Fibroblast of lung (primary cell): ENCODE results near the gene MAGEC3. TPM values are rescaled to one million over a fixed set of nuclear protein-coding genes. Genes with fewer than 3 reads are reported as not detected.

Experiments
- DNase-seq, 2 donors: peaks; one replicate each; pipeline versions ENCODE4 v3.0.0 to v3.0.0-alpha.2; 2010; ENCODE audit warnings: low read depth in 2 of 2
- H2AFZ ChIP-seq: 2 replicates; pipeline ENCODE4 v1.5.1; 2012; ENCODE audit warnings: low read length, control low read depth, inconsistent platforms
- H3K27ac ChIP-seq: 2 replicates; pipeline ENCODE4 v1.5.1; 2011; ENCODE audit warnings: low read length, control low read depth; ENCODE audit not compliant: insufficient read depth
- H3K27me3 ChIP-seq: 2 replicates; pipeline ENCODE4 v1.5.1; 2011; ENCODE audit warnings: mild to moderate bottlenecking, low read length; ENCODE audit not compliant: control insufficient read depth, insufficient read depth
- H3K36me3 ChIP-seq: 2 replicates; pipeline ENCODE4 v1.5.1; 2011; ENCODE audit warnings: low read length; ENCODE audit not compliant: control insufficient read depth, insufficient read depth
- H3K4me1 ChIP-seq: 2 replicates; pipeline ENCODE4 v1.5.1; 2011; ENCODE audit warnings: low read length; ENCODE audit not compliant: control insufficient read depth, insufficient read depth; ENCODE audit errors: extremely low read depth
- H3K4me2 ChIP-seq: 2 replicates; pipeline ENCODE4 v1.5.1; 2011; ENCODE audit warnings: low read length, control low read depth; ENCODE audit not compliant: insufficient read depth; ENCODE audit errors: extremely low read depth
- H3K4me3 ChIP-seq, 4 experiments: fragments of 200-600 bp in 1 of 4; sonication (generic) in 1 of 4; replicated peaks in 1 of 4; 2 replicates each; pipeline ENCODE4 v1.5.1; 2011 to 2016; ENCODE audit warnings: low read length in 4 of 4, low read depth in 3 of 4, mild to moderate bottlenecking in 3 of 4, control low read depth in 2 of 4, inconsistent platforms in 1 of 4, mixed read lengths in 1 of 4; ENCODE audit not compliant: insufficient read depth in 1 of 4; ENCODE audit errors: control extremely low read depth in 1 of 4
- H3K79me2 ChIP-seq: 2 replicates; pipeline ENCODE4 v1.5.1; 2012; ENCODE audit warnings: mild to moderate bottlenecking, low read length, inconsistent platforms; ENCODE audit not compliant: control insufficient read depth, insufficient read depth
- H3K9ac ChIP-seq: 2 replicates; pipeline ENCODE4 v1.5.1; 2011; ENCODE audit warnings: mild to moderate bottlenecking, low read length, control low read depth; ENCODE audit not compliant: insufficient read depth
- H3K9me3 ChIP-seq: 2 replicates; pipeline ENCODE4 v1.5.1; 2012; ENCODE audit warnings: low read depth, low read length; ENCODE audit not compliant: control insufficient read depth, insufficient read depth
- H4K20me1 ChIP-seq: 2 replicates; pipeline ENCODE4 v1.5.1; 2011; ENCODE audit warnings: low read length; ENCODE audit not compliant: control insufficient read depth, insufficient read depth; ENCODE audit errors: extremely low read depth
- CTCF ChIP-seq, 2 donors: IDR thresholded peaks in 1 of 2; conservative IDR thresholded peaks in 1 of 2; 1 replicate in 1 of 2; 2 replicates in 1 of 2; pipeline ENCODE4 v1.5.1; 2011 to 2012; ENCODE audit warnings: low read length in 2 of 2, control low read depth in 1 of 2, inconsistent platforms in 1 of 2, low read depth in 1 of 2, mild to moderate bottlenecking in 1 of 2
- EZH2 ChIP-seq: IDR thresholded peaks from 2 replicates; pipeline ENCODE4 v1.5.1; 2012; ENCODE audit warnings: low read length, control low read depth, mild to moderate bottlenecking; ENCODE audit errors: missing control alignments
- polyA plus RNA-seq, 2 donors: library from polyadenylated mRNA; depleted of rRNA in 1 of 2; stranded (reverse) in 1 of 2; unstranded in 1 of 2; fragments of >200 nt; gene quantifications; 2 replicates each; pipeline ENCODE4 v1.2.1, GENCODE V29; 2011 to 2012; ENCODE audit warnings: missing spikeins in 1 of 2
- total RNA-seq: library from RNA; depleted of rRNA; stranded (reverse); fragments of >200 nt; gene quantifications from 2 replicates; pipeline ENCODE4 v1.2.1, GENCODE V29; 2014

The MAGEC3 gene
- total and polyA plus RNA-seq, 2 donors (not counting 1 experiment from before 2014, with no cell fraction given), result not detected

GRCh38 chrX:141945426-141945825 lies 107.3 kb downstream of the MAGEC3 start:
- H3K36me3 ChIP-seq, result no peaks in the 10 kb centered on the region
- H4K20me1 ChIP-seq, result no peaks in the 10 kb centered on the region

GRCh38 chrX:141947350-141947749 lies 109.2 kb downstream of the MAGEC3 start:
- Histone ChIP-seq H3K27me3 (no peaks in the 10 kb centered on the region), H4K20me1 (no peaks in the 10 kb centered on the region), H3K9me3 (no peaks in the 10 kb centered on the region), H3K27ac (no peak overlapping the region), H3K36me3 (no peaks in the 10 kb centered on the region), H3K79me2 (no peaks in the 10 kb centered on the region), H3K4me1 (no peaks in the 10 kb centered on the region), H2AFZ (no peak overlapping the region), H3K4me2 (no peak overlapping the region), H3K4me3 (no peak overlapping the region), H3K9ac (no peak overlapping the region)
- DNase-seq, result no peak
- TF ChIP-seq CTCF (conservative IDR thresholded peaks at IDR 0.05 in 1 of 2, IDR thresholded peaks at IDR 0.05 in 1 of 2; ENCODE audit: low read depth in 1 of 2, low read length in 2 of 2) (no peak), EZH2 (no peak)

More at GRCh38 chrX:141945426-141945825, 107.3 kb downstream of the MAGEC3 start:
- H3K79me2 ChIP-seq, result no peaks in the 10 kb centered on the region
- TF ChIP-seq EZH2 (no peak), CTCF (conservative IDR thresholded peaks at IDR 0.05 in 1 of 2, IDR thresholded peaks at IDR 0.05 in 1 of 2; ENCODE audit: low read depth in 1 of 2, low read length in 2 of 2) (no peak)
- H3K9ac ChIP-seq, result no peak overlapping the region
- H3K4me1 ChIP-seq, result no peaks in the 10 kb centered on the region
- no peak overlapping the region for H2AFZ ChIP-seq
- no peak overlapping the region for H3K27ac ChIP-seq
- DNase-seq, result no peak
- no peak overlapping the region for H3K4me2 ChIP-seq
- H3K4me3 ChIP-seq, result no peak overlapping the region
- no peaks in the 10 kb centered on the region for H3K9me3 ChIP-seq
- H3K27me3 ChIP-seq, result no peaks in the 10 kb centered on the region

Other genes with a start within 250 kb of the MAGEC3 start
- gene SPANXA2, start 248.6 kb upstream of the MAGEC3 start, total RNA-seq, result not detected in 2 replicates
- gene SPANXA2, start 248.6 kb upstream of the MAGEC3 start, polyA plus RNA-seq, result not detected in 2 replicates
- gene SPANXD, start 139.6 kb upstream of the MAGEC3 start, total RNA-seq, result not detected in 2 replicates
- gene SPANXD, start 139.6 kb upstream of the MAGEC3 start, polyA plus RNA-seq, result not detected in 2 replicates
- gene MAGEC1, start 65.6 kb downstream of the MAGEC3 start, total RNA-seq, result not detected in 2 replicates
- not detected in 2 replicates for gene MAGEC1, start 65.6 kb downstream of the MAGEC3 start, polyA plus RNA-seq